ENCODE data around the gene NFKBIB.
"Not testable (repeated sequence)": the region's sequence is repeated elsewhere in the genome, so short reads cannot be mapped to it uniquely, and the experiment has no call there.

Gene NFKBIB

DNA sequence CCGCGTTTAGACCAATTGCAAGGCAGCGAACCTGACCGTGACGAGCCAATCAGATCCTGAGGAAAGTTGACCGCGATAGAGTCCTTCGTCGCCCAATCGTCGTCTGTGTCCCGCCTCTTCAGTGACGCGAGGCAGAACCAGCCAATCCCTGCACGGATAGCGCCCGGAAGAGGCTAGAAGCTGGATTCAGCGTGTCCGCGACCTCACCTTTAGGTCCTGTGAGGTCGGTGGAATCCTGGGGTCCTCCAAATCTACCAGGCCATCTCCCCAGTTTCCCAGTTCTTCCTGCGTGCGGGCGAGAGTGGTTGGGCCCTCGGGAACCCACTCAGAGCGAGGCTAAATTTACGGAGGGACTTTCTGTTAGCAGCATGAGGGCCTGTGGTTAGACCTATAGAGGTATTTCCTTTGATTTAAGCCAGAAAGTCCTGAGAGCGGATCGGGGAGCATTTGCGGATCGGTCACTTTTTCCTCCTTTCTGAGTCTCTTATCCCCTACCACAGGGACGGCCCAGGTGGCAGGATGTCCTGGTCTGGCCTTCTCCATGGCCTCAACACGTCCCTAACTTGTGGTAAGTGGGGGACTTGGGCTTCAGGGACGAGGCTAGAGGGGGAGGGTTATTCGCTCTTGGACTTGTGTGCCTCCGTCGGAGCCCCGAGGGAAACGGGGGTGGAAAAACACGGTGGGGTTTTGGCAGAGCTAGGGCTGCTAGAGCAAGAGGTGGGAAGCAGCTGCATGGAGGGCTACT lies 31.2 kb downstream of the NFKBIB start, which contains the start of gene MRPS12:
Gene MRPS12, plus strand, starts transcription at position 169 of the 745 bp plus-strand sequence. Its CDS starts 351 bp downstream, at position 520.
- DNase-seq: peak; percentile 100

DNA sequence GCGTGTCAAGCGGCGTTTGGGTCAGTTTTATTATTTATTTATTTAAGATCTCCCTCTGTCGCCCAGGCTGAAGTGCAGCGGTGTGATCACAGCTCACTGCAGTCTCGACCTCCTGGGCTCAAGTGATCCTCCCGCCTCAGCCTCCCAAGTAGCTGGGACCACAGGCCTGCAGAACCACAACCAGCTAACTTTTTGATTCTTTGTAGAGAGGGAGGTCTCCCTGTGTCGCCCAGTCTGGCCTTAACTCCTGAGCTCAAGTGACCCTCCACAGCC lies 31.7 kb downstream of the NFKBIB start:
- no peak for DNase-seq

DNA sequence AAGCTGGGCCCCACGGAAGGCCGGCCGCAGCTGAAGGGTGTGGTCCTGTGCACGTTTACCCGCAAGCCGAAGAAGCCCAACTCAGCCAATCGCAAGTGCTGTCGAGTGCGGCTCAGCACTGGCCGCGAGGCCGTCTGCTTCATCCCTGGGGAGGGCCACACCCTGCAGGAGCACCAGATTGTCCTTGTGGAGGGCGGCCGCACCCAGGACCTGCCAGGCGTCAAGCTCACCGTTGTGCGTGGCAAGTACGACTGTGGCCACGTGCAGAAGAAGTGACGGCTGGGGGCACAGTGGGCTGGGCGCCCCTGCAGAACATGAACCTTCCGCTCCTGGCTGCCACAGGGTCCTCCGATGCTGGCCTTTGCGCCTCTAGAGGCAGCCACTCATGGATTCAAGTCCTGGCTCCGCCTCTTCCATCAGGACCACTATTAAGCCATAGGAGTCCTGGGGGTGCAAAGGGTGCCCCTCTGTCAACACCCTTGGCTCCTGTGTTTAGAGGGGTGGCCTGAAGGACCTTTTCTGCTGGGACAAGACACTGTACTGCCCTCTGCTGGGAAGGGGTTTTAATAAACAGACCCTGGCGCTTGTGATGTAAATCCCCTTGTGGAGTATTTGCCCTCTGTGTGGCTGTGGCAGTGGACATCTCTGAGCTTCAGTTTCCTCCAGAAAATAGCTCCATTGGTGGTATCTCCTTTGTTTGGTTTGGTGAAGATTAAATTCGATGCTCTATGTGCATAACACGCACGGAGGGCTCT lies 32.8 kb downstream of the NFKBIB start:
- DNase-seq: peak; percentile 67

DNA sequence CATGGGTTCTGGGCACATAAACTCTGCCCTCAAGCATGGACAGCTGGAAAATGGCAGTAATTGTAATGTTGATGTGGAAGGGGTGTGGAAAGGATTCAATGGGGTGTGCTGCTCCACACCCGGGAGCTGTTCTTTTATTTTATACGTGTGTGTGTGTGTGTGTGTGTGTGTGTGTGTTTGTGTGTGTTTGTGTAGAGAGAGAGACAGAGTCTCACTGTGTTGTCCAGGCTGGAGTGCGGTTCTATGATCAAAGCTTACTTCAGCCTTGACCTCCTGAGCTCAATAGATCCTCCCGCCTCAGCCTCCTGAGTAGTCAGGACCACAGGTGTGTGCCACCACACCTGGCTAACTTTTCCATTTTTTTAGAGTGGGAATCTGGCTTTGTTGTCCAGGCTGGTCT lies 33.8 kb downstream of the NFKBIB start:
- DNase-seq: no peak

DNA sequence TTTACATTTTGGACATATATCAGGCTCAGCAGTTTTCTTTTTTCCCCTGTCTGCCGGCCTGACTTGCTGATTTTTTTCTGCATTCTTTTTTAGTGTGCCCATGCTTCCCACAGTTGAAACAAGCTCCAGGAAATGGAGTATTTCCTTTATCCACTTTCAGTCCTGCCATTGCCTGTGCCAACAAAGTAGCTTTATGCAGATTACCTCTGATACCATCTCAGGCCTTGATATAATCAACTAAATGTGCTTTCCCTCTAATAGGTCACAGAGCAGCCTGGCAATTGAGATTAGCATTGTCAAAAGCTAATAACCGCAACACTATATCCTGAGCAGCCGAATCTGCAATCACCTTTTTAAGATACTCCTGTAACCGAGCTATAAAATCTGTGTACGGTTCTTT lies 40.2 kb downstream of the NFKBIB start:
- DNase-seq: no peak

DNA sequence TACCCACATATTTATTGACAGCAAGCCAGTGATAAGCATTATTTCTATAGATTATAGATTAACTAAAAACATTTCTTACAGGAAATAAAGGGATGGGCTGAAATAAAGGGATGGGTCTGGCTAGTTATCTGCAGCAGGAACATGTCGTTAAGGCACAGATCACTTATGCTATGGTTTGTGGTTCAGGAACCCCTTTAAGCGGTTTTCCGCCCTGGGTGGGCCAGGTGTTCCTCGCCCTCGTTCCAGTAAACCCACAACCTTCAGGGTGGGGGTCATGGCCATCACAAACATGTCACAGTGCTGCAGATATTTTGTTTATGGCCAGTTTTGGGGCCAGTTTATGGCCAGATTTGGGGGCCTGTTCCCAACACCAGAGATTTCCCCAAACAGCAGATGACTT lies 41.7 kb downstream of the NFKBIB start:
- not testable (repeated sequence) for DNase-seq

DNA sequence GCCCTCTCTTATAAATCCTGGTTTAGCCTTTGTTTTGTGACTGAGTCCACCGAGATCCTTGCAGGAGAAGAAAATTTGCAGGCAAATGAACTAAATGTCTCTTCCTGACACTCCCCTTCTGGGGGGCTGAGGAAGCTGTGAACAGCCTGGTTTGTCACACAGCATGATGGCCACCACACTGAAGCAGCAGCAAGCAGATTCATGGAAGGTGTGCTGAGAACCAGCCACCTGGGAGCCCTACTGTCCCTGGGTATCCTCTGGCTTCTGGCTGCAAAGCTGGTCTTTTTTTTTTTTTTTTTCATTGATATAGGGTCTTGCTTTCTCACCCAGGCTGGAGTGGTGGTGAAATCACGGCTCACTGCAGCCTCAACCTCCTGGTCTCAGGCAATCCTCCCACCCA lies 42.2 kb downstream of the NFKBIB start:
- no peak for DNase-seq

DNA sequence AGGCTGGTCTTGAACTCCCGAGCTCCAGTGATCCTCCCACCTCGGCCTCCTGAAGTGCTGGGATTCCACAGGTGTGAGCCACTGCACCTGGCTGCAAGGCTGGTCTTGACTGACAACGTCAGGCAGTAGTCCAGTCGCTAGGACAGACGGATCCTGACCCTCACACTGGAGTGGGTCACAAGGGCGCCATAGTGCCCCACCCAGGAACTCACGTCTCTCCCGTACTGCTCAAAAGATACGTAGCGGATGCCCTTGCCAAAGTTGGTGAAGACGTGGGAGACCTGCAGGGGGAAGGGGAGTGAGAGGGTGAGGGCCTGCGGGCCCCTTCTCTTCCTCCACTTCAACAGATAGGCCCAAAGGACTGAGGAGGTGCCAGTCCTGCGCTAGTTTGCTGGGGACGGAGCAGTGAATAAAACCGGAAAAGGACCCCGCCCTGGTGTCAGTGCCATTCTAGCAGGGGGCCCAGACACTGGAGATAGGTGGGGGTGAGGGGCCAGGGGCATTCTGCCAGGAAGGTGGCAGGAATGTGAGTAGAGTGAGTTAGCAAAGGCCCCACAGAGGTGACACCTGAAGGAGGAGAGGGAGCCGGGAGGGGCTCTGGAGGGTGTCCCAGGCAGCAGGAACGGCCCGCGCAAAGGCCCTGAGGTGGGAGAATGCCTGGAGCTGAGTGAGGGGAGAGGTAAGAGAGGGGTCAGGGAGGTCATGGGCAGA lies 42.9 kb downstream of the NFKBIB start:
- no peak for DNase-seq

- DNase-seq: no peak
Observed at GRCh38 chr19:38944981-38945506, 45.3 kb downstream of the NFKBIB start.

DNA sequence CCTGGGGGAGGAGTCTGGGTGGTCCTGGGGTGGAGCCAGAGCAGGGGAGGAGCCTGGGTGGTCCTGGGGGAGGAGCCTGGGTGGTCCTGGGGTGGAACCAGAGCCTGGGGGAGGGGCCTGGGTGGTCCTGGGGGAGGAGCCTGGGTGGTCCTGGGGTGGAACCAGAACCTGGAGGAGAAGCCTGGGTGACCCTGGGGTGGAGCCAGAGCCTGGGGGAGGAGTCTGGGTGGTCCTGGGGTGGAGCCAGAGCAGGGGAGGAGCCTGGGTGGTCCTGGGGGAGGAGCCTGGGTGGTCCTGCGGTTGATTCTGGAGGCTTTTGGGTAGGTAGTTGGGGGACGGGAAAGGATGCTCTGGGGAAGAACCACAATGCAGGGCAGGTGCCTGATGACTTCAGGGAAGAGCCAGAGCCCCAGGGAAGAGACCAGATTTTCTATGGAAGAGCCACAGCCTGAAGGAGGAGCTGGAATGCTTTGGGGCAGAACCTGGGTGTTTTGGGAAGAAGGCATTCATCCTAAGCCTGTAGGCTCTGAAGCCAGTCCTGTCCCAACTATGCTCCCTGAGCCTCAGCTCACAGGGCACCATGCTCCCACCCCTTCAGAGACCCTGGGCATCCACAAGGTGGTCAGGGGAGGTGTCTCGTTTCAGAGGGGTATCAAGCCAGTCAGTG lies 45.9 kb downstream of the NFKBIB start:
- DNase-seq: no peak

DNA sequence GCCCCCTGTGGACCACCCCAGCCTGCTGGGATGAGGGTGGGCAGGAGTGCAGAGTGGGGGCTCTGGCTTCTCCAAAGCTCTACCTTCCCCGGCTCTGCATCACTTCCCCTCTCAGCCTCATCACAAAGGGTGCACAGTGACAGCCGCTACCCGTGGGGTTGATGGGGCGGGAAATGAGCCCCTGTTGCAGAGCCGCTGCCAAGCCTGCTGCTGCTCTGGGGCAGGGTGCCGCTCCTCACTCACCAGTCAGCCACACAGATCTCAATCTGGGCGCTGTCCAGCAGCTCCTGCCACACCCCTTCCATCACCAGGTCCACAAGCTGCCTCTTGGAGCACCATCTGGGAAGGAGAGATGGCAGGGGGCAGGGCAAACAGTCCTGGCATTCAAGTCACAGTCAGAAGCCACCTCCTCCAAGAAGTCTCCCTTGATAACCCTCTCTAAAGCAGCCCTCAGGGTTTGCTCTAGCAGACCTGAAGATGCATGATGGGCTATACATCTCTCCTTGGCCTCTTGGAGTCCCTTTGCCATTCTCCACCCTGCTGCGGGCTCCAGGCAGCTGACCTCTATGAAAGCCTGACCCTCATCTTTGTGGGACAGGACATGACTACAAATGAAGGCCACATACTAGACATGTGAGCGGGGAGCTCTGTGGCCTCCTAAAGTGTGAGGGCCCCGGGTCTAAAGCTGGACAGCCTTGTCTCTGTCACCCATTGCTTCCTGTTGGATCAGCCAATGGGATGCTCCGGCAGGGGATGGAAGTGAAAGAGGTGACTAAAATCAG lies 46.7 kb downstream of the NFKBIB start:
- no peak for DNase-seq

GRCh38 chr19:38949580-38950367 lies 50.0 kb downstream of the NFKBIB start:
- peak; percentile 88 for DNase-seq

DNA sequence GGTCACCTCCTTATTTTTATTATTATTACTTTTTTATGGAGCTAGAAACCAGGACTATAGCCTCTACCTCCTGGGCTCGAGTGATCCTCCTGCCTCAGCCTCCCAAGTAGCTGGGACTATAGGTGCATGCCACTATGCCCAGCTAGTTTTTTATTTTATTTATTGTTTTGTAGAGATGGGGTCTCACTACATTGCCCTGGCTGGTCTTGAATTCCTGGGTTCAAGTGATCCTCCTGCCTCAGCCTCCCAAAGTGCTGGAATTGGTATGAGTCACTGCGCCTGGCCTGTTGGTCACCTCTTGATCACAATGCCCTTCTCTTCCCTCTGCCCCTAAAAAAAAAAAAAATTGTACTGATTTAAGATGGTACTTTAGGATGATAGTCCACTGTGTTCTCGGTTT lies 51.4 kb downstream of the NFKBIB start:
- DNase-seq: no peak

- DNase-seq: peak; percentile 59
Observed at GRCh38 chr19:38952395-38953165, 52.8 kb downstream of the NFKBIB start.

DNA sequence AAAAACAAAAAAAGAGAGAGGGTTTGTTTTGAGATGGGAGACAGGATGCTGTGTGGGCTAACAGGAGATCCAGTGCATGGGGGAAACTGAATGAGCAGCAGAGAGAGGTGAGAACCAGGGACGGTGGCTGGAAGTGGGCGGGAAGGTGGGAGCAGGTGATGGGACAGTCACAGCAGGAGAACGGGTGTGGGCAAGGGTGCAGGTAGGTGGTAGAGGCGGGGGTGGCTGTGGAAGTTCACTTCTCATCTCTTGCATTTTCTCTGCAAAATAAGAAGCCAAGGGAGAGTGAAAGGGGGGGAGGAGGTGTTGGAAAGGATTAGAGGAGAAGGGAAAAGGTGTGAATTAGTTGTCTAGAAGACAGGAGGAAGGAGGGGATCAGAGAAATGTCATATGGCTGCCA lies 53.9 kb downstream of the NFKBIB start:
- no peak for DNase-seq

DNA sequence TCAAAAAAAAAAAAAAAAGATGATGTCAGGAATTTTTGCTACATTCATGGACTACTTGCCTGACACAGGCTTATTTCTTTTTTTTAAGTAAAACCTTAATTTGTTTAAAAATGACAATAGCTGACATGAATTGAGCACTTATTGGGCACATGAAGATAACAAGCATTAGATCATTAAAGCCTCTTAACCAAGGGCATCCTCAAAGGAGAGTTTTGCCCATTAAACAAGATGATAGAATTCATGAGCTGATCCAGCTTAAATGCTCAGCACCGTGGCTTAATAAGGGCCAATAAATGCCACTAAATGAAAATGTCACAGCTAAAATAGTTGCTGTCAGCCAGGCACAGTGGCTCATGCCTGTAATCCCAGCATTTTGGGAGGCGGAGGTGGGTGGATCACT lies 56.5 kb downstream of the NFKBIB start:
- DNase-seq: no peak

- DNase-seq: no peak
Observed at GRCh38 chr19:38958301-38958700, 58.5 kb downstream of the NFKBIB start.
